KOPT-K1 (cell line): ENCODE data around the gene PPP1R13B.
A peak's percentile ranks its signal among the peaks of the same experiment; 100 is the strongest.

Experiments
- H3K27ac ChIP-seq: fragments of 200-600 bp; sonication (generic); 2 replicates; pipeline ENCODE4 v1.5.1; 2016; ENCODE audit warnings: antibody characterized with exemption, mild to moderate bottlenecking, low read depth, low read length; ENCODE audit not compliant: poor library complexity, severe bottlenecking
- H3K36me3 ChIP-seq: fragments of 200-600 bp; sonication (generic); 2 replicates; pipeline ENCODE4 v1.5.1; 2017; ENCODE audit warnings: antibody characterized with exemption, mild to moderate bottlenecking, low read length, moderate library complexity; ENCODE audit not compliant: insufficient read depth
- H3K9me3 ChIP-seq: fragments of 200-600 bp; sonication (generic); 2 replicates; pipeline ENCODE4 v1.5.1; 2017; ENCODE audit warnings: antibody characterized with exemption, low read length, mild to moderate bottlenecking; ENCODE audit not compliant: insufficient read depth, poor library complexity, severe bottlenecking

PPP1R13B gene

GRCh38 chr14:103871596-103872480 is 24.5 kb upstream of the PPP1R13B start:
- no peaks in the 10 kb centered on the region for H3K9me3 ChIP-seq
- H3K27ac ChIP-seq = peak overlapping the region; percentile 49

GRCh38 chr14:103870891-103871595 is 23.7 kb upstream of the PPP1R13B start:
- H3K9me3 ChIP-seq = no peaks in the 10 kb centered on the region
- H3K27ac ChIP-seq = no peak overlapping the region
- H3K36me3 ChIP-seq = no peaks in the 10 kb centered on the region

More at GRCh38 chr14:103871596-103872480, 24.5 kb upstream of the PPP1R13B start:
- H3K36me3 ChIP-seq = no peaks in the 10 kb centered on the region

- H3K27ac ChIP-seq = no peak overlapping the region
- no peaks in the 10 kb centered on the region for H3K9me3 ChIP-seq
- no peaks in the 10 kb centered on the region for H3K36me3 ChIP-seq
Measured at GRCh38 chr14:103870144-103870876, 22.9 kb upstream of the PPP1R13B start.

GRCh38 chr14:103869406-103870143 is 22.2 kb upstream of the PPP1R13B start:
- no peaks in the 10 kb centered on the region for H3K36me3 ChIP-seq
- no peaks in the 10 kb centered on the region for H3K9me3 ChIP-seq
- no peak overlapping the region for H3K27ac ChIP-seq

- no peaks in the 10 kb centered on the region for H3K9me3 ChIP-seq
- no peak overlapping the region for H3K27ac ChIP-seq
- H3K36me3 ChIP-seq = no peaks in the 10 kb centered on the region
Measured at GRCh38 chr14:103868242-103868897, 21.0 kb upstream of the PPP1R13B start.

GRCh38 chr14:103867523-103867953 is 20.2 kb upstream of the PPP1R13B start:
- Histone ChIP-seq H3K9me3 (no peaks in the 10 kb centered on the region), H3K27ac (no peak overlapping the region), H3K36me3 (no peaks in the 10 kb centered on the region)

- H3K36me3 ChIP-seq = no peaks in the 10 kb centered on the region
- no peaks in the 10 kb centered on the region for H3K9me3 ChIP-seq
- no peak overlapping the region for H3K27ac ChIP-seq
Measured at GRCh38 chr14:103867020-103867419, 19.6 kb upstream of the PPP1R13B start.

- Histone ChIP-seq H3K9me3 (no peaks in the 10 kb centered on the region), H3K36me3 (no peaks in the 10 kb centered on the region), H3K27ac (no peak overlapping the region)
Measured at GRCh38 chr14:103863245-103863644, 15.9 kb upstream of the PPP1R13B start.

GRCh38 chr14:103862393-103862782 is 15.0 kb upstream of the PPP1R13B start:
- Histone ChIP-seq H3K27ac (no peak overlapping the region), H3K36me3 (no peaks in the 10 kb centered on the region), H3K9me3 (no peaks in the 10 kb centered on the region)

GRCh38 chr14:103861413-103862392 is 14.3 kb upstream of the PPP1R13B start:
- no peaks in the 10 kb centered on the region for H3K9me3 ChIP-seq
- H3K36me3 ChIP-seq = no peaks in the 10 kb centered on the region
- no peak overlapping the region for H3K27ac ChIP-seq

- Histone ChIP-seq H3K36me3 (no peaks in the 10 kb centered on the region), H3K27ac (no peak overlapping the region), H3K9me3 (no peaks in the 10 kb centered on the region)
Measured at GRCh38 chr14:103859416-103860202, 12.2 kb upstream of the PPP1R13B start.

- Histone ChIP-seq H3K27ac (no peak overlapping the region), H3K9me3 (no peaks in the 10 kb centered on the region), H3K36me3 (no peaks in the 10 kb centered on the region)
Measured at GRCh38 chr14:103858063-103858781, 10.8 kb upstream of the PPP1R13B start.
